ENCODE data around the gene KIAA0232.
"Not testable (repeated sequence)": the region's sequence is repeated elsewhere in the genome, so short reads cannot be mapped to it uniquely, and the experiment has no call there.

The KIAA0232 gene

GRCh38 chr4:6776920-6777635, 5.4 kb upstream of the KIAA0232 start:
- DNase-seq (ENCODE audit: low read depth, low spot score) = no peak

GRCh38 chr4:6777636-6778281, 4.8 kb upstream of the KIAA0232 start:
- no peak for DNase-seq (ENCODE audit: low read depth, low spot score)

GRCh38 chr4:6778435-6778834, 4.1 kb upstream of the KIAA0232 start:
- no peak for DNase-seq (ENCODE audit: low read depth, low spot score)

GRCh38 chr4:6779667-6780565, 2.6 kb upstream of the KIAA0232 start:
- peak; percentile 43 for DNase-seq (ENCODE audit: low read depth, low spot score)

- DNase-seq (ENCODE audit: low read depth, low spot score) = no peak
Observed at GRCh38 chr4:6781113-6781512, 1.4 kb upstream of the KIAA0232 start.

GRCh38 chr4:6781561-6781960, 966 bp upstream of the KIAA0232 start:
- no peak for DNase-seq (ENCODE audit: low read depth, low spot score)

- DNase-seq (ENCODE audit: low read depth, low spot score) = no peak
Observed at GRCh38 chr4:6782846-6783110, 251 bp downstream of the KIAA0232 start.

GRCh38 chr4:6783111-6783981, 819 bp downstream of the KIAA0232 start:
- DNase-seq (ENCODE audit: low read depth, low spot score) = peak; percentile 95

- DNase-seq (ENCODE audit: low read depth, low spot score) = no peak
Observed at GRCh38 chr4:6785572-6785925, 3.0 kb downstream of the KIAA0232 start.

GRCh38 chr4:6788123-6788522, 5.6 kb downstream of the KIAA0232 start:
- no peak for DNase-seq (ENCODE audit: low read depth, low spot score)

GRCh38 chr4:6791245-6791644, 8.7 kb downstream of the KIAA0232 start:
- not testable (repeated sequence) for DNase-seq (ENCODE audit: low read depth, low spot score)

GRCh38 chr4:6791796-6792195, 9.3 kb downstream of the KIAA0232 start:
- not testable (repeated sequence) for DNase-seq (ENCODE audit: low read depth, low spot score)

- no peak for DNase-seq (ENCODE audit: low read depth, low spot score)
Observed at GRCh38 chr4:6794189-6794588, 11.7 kb downstream of the KIAA0232 start.

GRCh38 chr4:6795821-6796220, 13.3 kb downstream of the KIAA0232 start:
- no peak for DNase-seq (ENCODE audit: low read depth, low spot score)

GRCh38 chr4:6797368-6797767, 14.8 kb downstream of the KIAA0232 start:
- DNase-seq (ENCODE audit: low read depth, low spot score) = not testable (repeated sequence)

- DNase-seq (ENCODE audit: low read depth, low spot score) = no peak
Observed at GRCh38 chr4:6799091-6799490, 16.6 kb downstream of the KIAA0232 start.

- DNase-seq (ENCODE audit: low read depth, low spot score) = no peak
Observed at GRCh38 chr4:6802025-6802424, 19.5 kb downstream of the KIAA0232 start.

- DNase-seq (ENCODE audit: low read depth, low spot score) = no peak
Observed at GRCh38 chr4:6802626-6803025, 20.1 kb downstream of the KIAA0232 start.

GRCh38 chr4:6803246-6803645, 20.7 kb downstream of the KIAA0232 start:
- DNase-seq (ENCODE audit: low read depth, low spot score) = no peak

GRCh38 chr4:6804082-6804752, 21.7 kb downstream of the KIAA0232 start:
- DNase-seq (ENCODE audit: low read depth, low spot score) = no peak
